GM21526 (cell line): ENCODE data around the gene MVB12B.

Source experiments
- ATAC-seq: cut with Tn5 transposase; IDR thresholded peaks from one replicate; pipeline ENCODE4 v1.9.1; 2021; ENCODE audit warnings: moderate library complexity; ENCODE audit not compliant: unreplicated experiment, low FRiP score

Gene MVB12B

GRCh38 chr9:126514037-126514821 lies 187.6 kb downstream of the MVB12B start:
- ATAC-seq: no peak

GRCh38 chr9:126515001-126515872 lies 188.6 kb downstream of the MVB12B start:
- no peak for ATAC-seq

GRCh38 chr9:126515873-126516505 lies 189.4 kb downstream of the MVB12B start:
- no peak for ATAC-seq

GRCh38 chr9:126516561-126516935 lies 189.9 kb downstream of the MVB12B start:
- ATAC-seq: no peak

- no peak for ATAC-seq
Measured at GRCh38 chr9:126516936-126517832, 190.6 kb downstream of the MVB12B start.

- ATAC-seq: no peak
Measured at GRCh38 chr9:126517833-126518356, 191.3 kb downstream of the MVB12B start.

- ATAC-seq: no peak
Measured at GRCh38 chr9:126518763-126519162, 192.1 kb downstream of the MVB12B start.

- no peak for ATAC-seq
Measured at GRCh38 chr9:126519660-126520420, 193.2 kb downstream of the MVB12B start.

- no peak for ATAC-seq
Measured at GRCh38 chr9:126520453-126520852, 193.8 kb downstream of the MVB12B start.

GRCh38 chr9:126521089-126521488 lies 194.5 kb downstream of the MVB12B start:
- no peak for ATAC-seq

- ATAC-seq: no peak
Measured at GRCh38 chr9:126521551-126521950, 194.9 kb downstream of the MVB12B start.

GRCh38 chr9:126521976-126522590 lies 195.5 kb downstream of the MVB12B start:
- no peak for ATAC-seq

GRCh38 chr9:126522612-126523356 lies 196.2 kb downstream of the MVB12B start:
- ATAC-seq: no peak

GRCh38 chr9:126523611-126524111 lies 197.0 kb downstream of the MVB12B start:
- ATAC-seq: no peak

GRCh38 chr9:126524353-126525077 lies 197.9 kb downstream of the MVB12B start:
- no peak for ATAC-seq

- ATAC-seq: no peak
Measured at GRCh38 chr9:126526218-126527108, 199.8 kb downstream of the MVB12B start.
